ENCODE data around the gene RHBDD1. TPM values are rescaled to one million over a fixed set of nuclear protein-coding genes. Genes with fewer than 3 reads are reported as not detected.

The RHBDD1 gene
- polyA plus RNA-seq, 2 of the 4 experiments (the other 2 are of a cell fraction) = 8.3 to 46.9 TPM

- no peak; the same call in 2 of the 3 replicates for TF ChIP-seq CTCF (IDR thresholded peaks at IDR 0.05)
- no peak for TF ChIP-seq NFE2L2 (conservative IDR thresholded peaks at IDR 0.05; ENCODE audit: low read length)
- peak in 1 of 2 experiments; percentile 14; a peak in 3 of 5 replicates for TF ChIP-seq RAD21 (conservative IDR thresholded peaks at IDR 0.05 in 1 of 2, IDR thresholded peaks at IDR 0.05 in 1 of 2)
- no peak for TF ChIP-seq MAFK (IDR thresholded peaks at IDR 0.05; ENCODE audit: partially characterized antibody)
- peak; percentile 43 for TF ChIP-seq POLR2A (IDR thresholded peaks at IDR 0.05; ENCODE audit: low read length)
- peak; percentile 25; the same call in 1 of the 3 replicates for TF ChIP-seq SMC3 (IDR thresholded peaks at IDR 0.05)
These were observed 44.3 kb upstream of the RHBDD1 start (continued) for GRCh38 chr2:226791487-226792081.

- Histone ChIP-seq H3K4me1 (peaks cover 65% of the 10 kb centered on the region), H3K9me3 (no peaks in the 10 kb centered on the region), H3K4me3 (peak overlapping the region; percentile 48), H3K4me2 (peak overlapping the region; percentile 96), H3K27ac (peak overlapping the region; percentile 91 to 93)
- ChIA-PET CTCF (no interaction called here), POLR2A (interaction anchor here (1.0 kb wide), 1 partner anchor 37 kb away, joined by 3 read pairs; no protein-coding TSS in a partner anchor)
- DNase-seq (ENCODE audit: low read depth in 1 of 2, low spot score in 1 of 2) (no peak), ATAC-seq (peak in 1 of 2 experiments; percentile 2; a peak in 3 of 6 replicates), FAIRE-seq (no peak)
- WGBS (ENCODE audit: missing lambda C conversion rate) = 9% methylated on average over 7 of the region's 7 CpGs
- TF ChIP-seq FOSB (CRISPR knock-in tag; IDR thresholded peaks at IDR 0.05) (peak; percentile 26; the same call in 1 of the 2 replicates), EP300 (IDR thresholded peaks at IDR 0.05) (no peak)
These were observed 43.5 kb upstream of the RHBDD1 start for GRCh38 chr2:226792155-226792881.

GRCh38 chr2:226793646-226794045, 42.2 kb upstream of the RHBDD1 start:
- Histone ChIP-seq H3K4me2 (peak overlapping the region; percentile 96), H3K4me1 (peaks cover 67% of the 10 kb centered on the region), H3K27ac (peak overlapping the region; percentile 91 to 100), H3K4me3 (peak overlapping the region; percentile 48), H3K9me3 (no peaks in the 10 kb centered on the region)
- POLR2A ChIA-PET = no interaction called here
- ATAC-seq (no peak), DNase-seq (ENCODE audit: low read depth in 1 of 2, low spot score in 1 of 2) (no peak), FAIRE-seq (no peak)
- CTCF ChIA-PET = interaction anchor here (0.6 to 3.0 kb wide), 2 partner anchors 1122 to 1129 kb away, joined by 3 to 8 read pairs; no protein-coding TSS in a partner anchor
- peak; percentile 66 for TF ChIP-seq MAFK (IDR thresholded peaks at IDR 0.05; ENCODE audit: partially characterized antibody)
- TF ChIP-seq RARB (CRISPR knock-in tag; IDR thresholded peaks at IDR 0.05) = no peak
- 5% methylated on average over 2 of the region's 2 CpGs for WGBS (ENCODE audit: missing lambda C conversion rate)

GRCh38 chr2:226794196-226794661, 41.6 kb upstream of the RHBDD1 start:
- Histone ChIP-seq H3K4me2 (peak overlapping the region; percentile 96), H3K4me3 (peak overlapping the region; percentile 48), H3K9me3 (no peaks in the 10 kb centered on the region), H3K27ac (peak overlapping the region; percentile 91 to 100), H3K4me1 (peaks cover 61% of the 10 kb centered on the region)
- ATAC-seq (no peak), DNase-seq (ENCODE audit: low read depth in 1 of 2, low spot score in 1 of 2) (no peak), FAIRE-seq (no peak)
- ChIA-PET CTCF (interaction anchor here (0.6 to 3.0 kb wide), 4 partner anchors 24 to 1129 kb away, joined by 3 to 9 read pairs (median 7); no protein-coding TSS in a partner anchor), POLR2A (interaction anchor here (0.6 kb wide), 1 partner anchor 1478 kb away, joined by 5 read pairs; no protein-coding TSS in a partner anchor)
- 3% methylated on average over 4 of the region's 4 CpGs for WGBS (ENCODE audit: missing lambda C conversion rate)
- peak in 1 of 2 experiments; percentile 46; a peak in 1 of 4 replicates for TF ChIP-seq CEBPB (IDR thresholded peaks at IDR 0.05)
- no peak for TF ChIP-seq KDM1A (IDR thresholded peaks at IDR 0.05; ENCODE audit: low read depth)

- H3K27ac ChIP-seq = peak overlapping the region; percentile 91 to 100
- DNase-seq (ENCODE audit: low read depth in 1 of 2, low spot score in 1 of 2) (peak in 1 of 2 experiments; percentile 61), ATAC-seq (no peak), FAIRE-seq (no peak)
- no peaks in the 10 kb centered on the region for H3K9me3 ChIP-seq
- peak overlapping the region; percentile 48 for H3K4me3 ChIP-seq
- peaks cover 56% of the 10 kb centered on the region for H3K4me1 ChIP-seq
- CTCF ChIA-PET = interaction anchor here (0.6 to 3.0 kb wide), 11 partner anchors 24 to 1125 kb away, joined by 3 to 9 read pairs (median 5); no protein-coding TSS in a partner anchor
- WGBS (ENCODE audit: missing lambda C conversion rate) = 14% methylated on average over 5 of the region's 9 CpGs
- POLR2A ChIA-PET = interaction anchor here (0.6 to 1.5 kb wide), 3 partner anchors 143 to 1478 kb away, joined by 4 to 6 read pairs (median 5); no protein-coding TSS in a partner anchor
- peak overlapping the region; percentile 96 for H3K4me2 ChIP-seq
- TF ChIP-seq FOSL2 (IDR thresholded peaks at IDR 0.05) (no peak), FOSL2 (CRISPR knock-in tag; IDR thresholded peaks at IDR 0.05) (no peak), ELK1 (IDR thresholded peaks at IDR 0.05; ENCODE audit: low read depth, low read length) (no peak), POLR2AphosphoS2 (conservative IDR thresholded peaks at IDR 0.05; ENCODE audit: low read length) (no peak), NR3C1 (IDR thresholded peaks at IDR 0.05) (no peak), TFCP2L1 (CRISPR knock-in tag; IDR thresholded peaks at IDR 0.05) (no peak), CBX2 (IDR thresholded peaks at IDR 0.05; ENCODE audit: borderline replicate concordance, low read depth) (no peak), SREBF2 (IDR thresholded peaks at IDR 0.05) (no peak), POLR2A (IDR thresholded peaks at IDR 0.05; ENCODE audit: low read length) (no peak), FOSB (CRISPR knock-in tag; IDR thresholded peaks at IDR 0.05) (no peak), USF2 (IDR thresholded peaks at IDR 0.05) (no peak), EP300 (IDR thresholded peaks at IDR 0.05) (no peak), MYC (IDR thresholded peaks at IDR 0.05; ENCODE audit: borderline replicate concordance, low read length) (no peak), HES2 (IDR thresholded peaks at IDR 0.05) (no peak), EHF (CRISPR knock-in tag; IDR thresholded peaks at IDR 0.05) (no peak)
These were observed 41.1 kb upstream of the RHBDD1 start for GRCh38 chr2:226794751-226795171.
